H9 (cell line): ENCODE measurements around the gene CREB3L4. TPM values are rescaled to one million over a fixed set of nuclear protein-coding genes. Genes with fewer than 3 reads are reported as not detected.
"Not testable (repeated sequence)": the region's sequence is repeated elsewhere in the genome, so short reads cannot be mapped to it uniquely, and the experiment has no call there.

ENCODE experiments used
- DNase-seq: peaks from one replicate; pipeline ENCODE4 v3.0.0-alpha.2; 2017
- H2AFZ ChIP-seq: one replicate; pipeline ENCODE4 v1.6.1; 2013; ENCODE audit warnings: mild to moderate bottlenecking, low read length, control low read depth, moderate library complexity
- H2AK5ac ChIP-seq: 2 replicates; pipeline ENCODE4 v1.6.1; 2013; ENCODE audit warnings: low read length, control low read depth, mixed read lengths; ENCODE audit not compliant: insufficient read length
- H2BK120ac ChIP-seq: one replicate; pipeline ENCODE4 v1.6.1; 2013; ENCODE audit warnings: low read depth, mild to moderate bottlenecking, low read length, control low read depth, inconsistent platforms; ENCODE audit not compliant: poor library complexity, severe bottlenecking
- H2BK12ac ChIP-seq: 2 replicates; pipeline ENCODE4 v1.6.1; 2013; ENCODE audit warnings: low read length, control low read depth, mixed read lengths, low read depth; ENCODE audit not compliant: insufficient read length
- H2BK15ac ChIP-seq: 2 replicates; pipeline ENCODE4 v1.6.1; 2013; ENCODE audit warnings: low read depth, low read length, control low read depth
- H2BK20ac ChIP-seq: one replicate; pipeline ENCODE4 v1.6.1; 2013; ENCODE audit warnings: low read depth, mild to moderate bottlenecking, low read length, control low read depth, inconsistent platforms; ENCODE audit not compliant: poor library complexity, severe bottlenecking
- H2BK5ac ChIP-seq: 2 replicates; pipeline ENCODE4 v1.6.1; 2013; ENCODE audit warnings: low read length, control low read depth, mixed read lengths; ENCODE audit not compliant: insufficient read length
- H3K14ac ChIP-seq: 2 replicates; pipeline ENCODE4 v1.6.1; 2013; ENCODE audit warnings: low read length, control low read depth; ENCODE audit not compliant: insufficient read depth
- H3K18ac ChIP-seq: 2 replicates; pipeline ENCODE4 v1.6.1; 2013; ENCODE audit warnings: low read depth, mild to moderate bottlenecking, mixed read lengths, low read length, control low read depth; ENCODE audit not compliant: insufficient read length
- H3K23ac ChIP-seq: 2 replicates; pipeline ENCODE4 v1.6.1; 2013; ENCODE audit warnings: low read length, control low read depth, mixed read lengths, low read depth; ENCODE audit not compliant: insufficient read length
- H3K23me2 ChIP-seq: 2 replicates; pipeline ENCODE4 v1.6.1; 2013; ENCODE audit warnings: low read depth, mild to moderate bottlenecking, mixed read lengths, low read length, control low read depth; ENCODE audit not compliant: insufficient read length, poor library complexity, severe bottlenecking
- H3K27ac ChIP-seq: 2 replicates; pipeline ENCODE4 v1.5.1; 2013; ENCODE audit warnings: low read length, control low read depth, mixed read lengths, low read depth; ENCODE audit not compliant: insufficient read length
- H3K27me3 ChIP-seq: 2 replicates; pipeline ENCODE4 v1.6.1; 2013; ENCODE audit warnings: low read length, control low read depth, inconsistent platforms; ENCODE audit not compliant: insufficient read depth
- H3K4ac ChIP-seq: 2 replicates; pipeline ENCODE4 v1.6.1; 2013; ENCODE audit warnings: low read depth, mild to moderate bottlenecking, control low read depth, inconsistent platforms, low read length, moderate library complexity
- H3K4me1 ChIP-seq: 2 replicates; pipeline ENCODE4 v1.6.1; 2013; ENCODE audit warnings: low read length, control low read depth, inconsistent platforms; ENCODE audit not compliant: insufficient read depth
- H3K4me2 ChIP-seq: 2 replicates; pipeline ENCODE4 v1.6.1; 2013; ENCODE audit warnings: low read length, control low read depth, mixed read lengths; ENCODE audit not compliant: insufficient read length, insufficient read depth
- H3K56ac ChIP-seq: 2 replicates; pipeline ENCODE4 v1.6.1; 2013; ENCODE audit warnings: low read depth, mild to moderate bottlenecking, mixed read lengths, low read length, control low read depth; ENCODE audit not compliant: insufficient read length
- H3K79me1 ChIP-seq: 2 replicates; pipeline ENCODE4 v1.6.1; 2013; ENCODE audit warnings: low read depth, mild to moderate bottlenecking, moderate library complexity, low read length, control low read depth, inconsistent platforms; ENCODE audit not compliant: insufficient read depth, poor library complexity, severe bottlenecking
- H3K79me2 ChIP-seq: 2 replicates; pipeline ENCODE4 v1.6.1; 2013; ENCODE audit warnings: low read length, control low read depth, inconsistent platforms; ENCODE audit not compliant: insufficient read depth
- H3K9ac ChIP-seq: 2 replicates; pipeline ENCODE4 v1.6.1; 2013; ENCODE audit warnings: low read length, control low read depth, mixed read lengths; ENCODE audit not compliant: insufficient read length; ENCODE audit errors: extremely low read depth
- H3K9me3 ChIP-seq: one replicate; pipeline ENCODE4 v1.6.1; 2013; ENCODE audit warnings: low read depth, low read length, inconsistent platforms; ENCODE audit not compliant: control insufficient read depth
- H3T11ph ChIP-seq: one replicate; pipeline ENCODE4 v1.6.1; 2013; ENCODE audit warnings: mild to moderate bottlenecking, low read length, control low read depth, inconsistent platforms
- H4K20me1 ChIP-seq: one replicate; pipeline ENCODE4 v1.6.1; 2013; ENCODE audit not compliant: control insufficient read depth, insufficient read length, insufficient read depth
- H4K5ac ChIP-seq: 2 replicates; pipeline ENCODE4 v1.6.1; 2013; ENCODE audit warnings: low read depth, mild to moderate bottlenecking, mixed read lengths, low read length, control low read depth; ENCODE audit not compliant: insufficient read length
- H4K8ac ChIP-seq: replicated peaks from 2 replicates; pipeline ENCODE4 v1.6.1; 2013; ENCODE audit warnings: low read length, control low read depth, mixed read lengths, low read depth; ENCODE audit not compliant: insufficient read length
- H4K91ac ChIP-seq: 2 replicates; pipeline ENCODE4 v1.6.1; 2013; ENCODE audit warnings: low read depth, mild to moderate bottlenecking, moderate library complexity, mixed read lengths, low read length, control low read depth; ENCODE audit not compliant: insufficient read length
- H3K27ac Mint-ChIP-seq, 3 experiments: 2 replicates in 2 of 3; 3 replicates in 1 of 3; pipeline ENCODE4 v1.8.0; 2020 to 2021; ENCODE audit warnings: mixed read lengths in 3 of 3, mild to moderate bottlenecking in 1 of 3, moderate library complexity in 1 of 3
- H3K27me3 Mint-ChIP-seq: 2 replicates; pipeline ENCODE4 v1.8.0; 2021; ENCODE audit warnings: low read depth, mild to moderate bottlenecking, moderate library complexity, mixed read lengths
- H3K36me3 Mint-ChIP-seq, 3 experiments: 2 replicates in 2 of 3; 3 replicates in 1 of 3; pipeline ENCODE4 v1.8.0; 2020 to 2021; ENCODE audit warnings: low read depth in 3 of 3, mixed read lengths in 3 of 3; ENCODE audit not compliant: insufficient read depth in 1 of 3
- H3K4me1 Mint-ChIP-seq, 2 experiments: 2 replicates each; pipeline ENCODE4 v1.8.0; 2020; ENCODE audit warnings: mixed read lengths in 2 of 2
- H3K4me3 Mint-ChIP-seq, 2 experiments: 2 replicates in 1 of 2; 3 replicates in 1 of 2; pipeline ENCODE4 v1.8.0; 2020 to 2021; ENCODE audit warnings: mild to moderate bottlenecking in 2 of 2, mixed read lengths in 2 of 2, moderate library complexity in 1 of 2
- H3K9me3 Mint-ChIP-seq, 2 experiments: 2 replicates in 1 of 2; 3 replicates in 1 of 2; pipeline ENCODE4 v1.8.0; 2020; ENCODE audit warnings: mild to moderate bottlenecking in 2 of 2, mixed read lengths in 2 of 2, moderate library complexity in 1 of 2
- WGBS: extraction: QIAGEN DNeasy Blood & Tissue Kit; methylation state at CpG from one replicate; pipeline ENCODE4 v1.1.7; 2013; ENCODE audit warnings: missing lambda C conversion rate, low lambda C conversion rate, mixed read lengths; ENCODE audit not compliant: insufficient read length; ENCODE audit errors: extremely low coverage; 5-methylcytosine and 5-hydroxymethylcytosine counted together
- total RNA-seq: library from RNA; stranded (reverse); gene quantifications from 2 replicates; pipeline ENCODE4 v1.2.1, GENCODE V29; 2021

The CREB3L4 gene
- total RNA-seq, 1 experiment from 2014 or later: 27.6 TPM

GRCh38 chr1:153981735-153982134 is 14.0 kb downstream of the CREB3L4 start:
- H3K56ac ChIP-seq, H3K9me3 ChIP-seq, H2AK5ac ChIP-seq, H3K9ac ChIP-seq, H4K5ac ChIP-seq, H3K4me2 ChIP-seq, H2BK20ac ChIP-seq, H3K27me3 ChIP-seq, H3K9me3 Mint-ChIP-seq, H3K79me2 ChIP-seq, H2BK12ac ChIP-seq, H2BK120ac ChIP-seq, H3K14ac ChIP-seq, H3K23ac ChIP-seq, H3K27ac ChIP-seq, H3T11ph ChIP-seq, H4K8ac ChIP-seq, H3K4ac ChIP-seq, H2BK5ac ChIP-seq, H2BK15ac ChIP-seq, H3K27ac Mint-ChIP-seq, H2AFZ ChIP-seq, H3K18ac ChIP-seq, H3K4me3 Mint-ChIP-seq, H3K4me1 ChIP-seq, DNase-seq, H4K20me1 ChIP-seq, H4K91ac ChIP-seq, H3K79me1 ChIP-seq, H3K27me3 Mint-ChIP-seq: not testable (repeated sequence)
- H3K36me3 Mint-ChIP-seq: peaks cover 12 to 52% (median 39%) of the 10 kb centered on the region in 3 experiments; a peak in 6 of 7 replicates
- H3K23me2 ChIP-seq: peaks cover 24% of the 10 kb centered on the region
- peaks cover 22 to 28% of the 10 kb centered on the region in 2 experiments for H3K4me1 Mint-ChIP-seq
- WGBS: no CpG with 5 or more reads among the region's 2 CpGs
